ENCODE measurements around the gene VOPP1. TPM values are rescaled to one million over a fixed set of nuclear protein-coding genes. Genes with fewer than 3 reads are reported as not detected.

The VOPP1 gene
- total and polyA plus RNA-seq, 9 of the 15 experiments (the other 6 are each of a cell fraction or from before 2014, with no cell fraction given), result 8.2 to 45.8 (median 31.2) TPM

- TF ChIP-seq AFF1 (IDR thresholded peaks at IDR 0.05; ENCODE audit: low read depth in 1 of 2, partially characterized antibody in 2 of 2) (no peak), ZNF134 (CRISPR knock-in tag; conservative IDR thresholded peaks at IDR 0.05) (no peak), MAFG (tag; conservative IDR thresholded peaks at IDR 0.05) (no peak), ZNF280B (CRISPR knock-in tag; IDR thresholded peaks at IDR 0.05) (no peak), ZHX1 (conservative IDR thresholded peaks at IDR 0.05; ENCODE audit: low read length) (no peak)
Measured at GRCh38 chr7:55488216-55488615, 84.1 kb downstream of the VOPP1 start (continued).
